Activated CD4-positive, alpha-beta T cell treated with anti-CD3 and anti-CD28 coated beads for 4 hours (primary cell): ENCODE measurements around the gene TGM5.
A peak's percentile ranks its signal among the peaks of the same experiment; 100 is the strongest.
"Not testable (repeated sequence)": the region's sequence is repeated elsewhere in the genome, so short reads cannot be mapped to it uniquely, and the experiment has no call there.

Source experiments
- DNase-seq, 2 donors: peaks; one replicate each; pipeline ENCODE4 v3.0.0-alpha.2; 2020

The TGM5 gene

GRCh38 chr15:43274136-43274535 lies 7.4 kb upstream of the TGM5 start:
- DNase-seq = no peak

DNA sequence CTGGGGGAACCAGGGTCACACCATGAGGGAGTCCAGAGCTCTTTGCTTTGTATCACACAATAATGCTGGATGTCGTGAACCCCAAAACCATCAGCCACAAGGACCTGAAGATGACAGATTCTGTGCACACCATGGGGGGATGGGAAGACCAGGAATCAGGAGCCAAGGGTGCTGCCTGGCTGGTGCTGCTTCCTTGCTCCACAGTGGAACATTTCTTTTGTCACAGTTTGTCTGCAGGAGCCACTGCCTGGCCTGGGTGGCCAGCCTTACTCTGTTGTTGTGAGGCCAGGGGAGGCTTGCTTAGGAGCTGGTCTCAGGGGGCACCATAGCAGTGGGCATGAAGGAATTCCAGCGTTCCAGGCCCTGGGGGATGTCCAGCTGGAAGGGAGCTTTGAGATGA lies 6.5 kb upstream of the TGM5 start:
- DNase-seq = no peak

DNA sequence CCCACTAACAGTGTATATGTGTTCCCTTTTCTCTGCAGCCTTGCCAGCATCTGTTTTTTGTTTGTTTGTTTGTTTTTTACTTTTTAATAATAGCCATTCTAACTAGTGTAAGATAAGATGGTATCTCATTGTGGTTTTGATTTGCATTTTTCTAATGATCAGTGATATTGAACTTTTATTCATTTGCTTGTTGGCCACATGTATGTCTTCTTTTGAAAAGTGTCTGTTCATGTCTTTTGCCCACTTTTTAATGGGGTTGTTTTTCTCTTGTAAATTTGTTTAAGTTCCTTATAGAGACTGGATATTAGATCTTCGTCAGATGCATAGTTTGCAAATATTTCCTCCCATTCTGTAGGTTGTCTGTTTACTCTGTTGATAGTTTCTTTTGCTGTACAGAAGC lies 5.2 kb upstream of the TGM5 start:
- not testable (repeated sequence) for DNase-seq

- no peak for DNase-seq
Observed at GRCh38 chr15:43270676-43271306, 4.1 kb upstream of the TGM5 start.

DNA sequence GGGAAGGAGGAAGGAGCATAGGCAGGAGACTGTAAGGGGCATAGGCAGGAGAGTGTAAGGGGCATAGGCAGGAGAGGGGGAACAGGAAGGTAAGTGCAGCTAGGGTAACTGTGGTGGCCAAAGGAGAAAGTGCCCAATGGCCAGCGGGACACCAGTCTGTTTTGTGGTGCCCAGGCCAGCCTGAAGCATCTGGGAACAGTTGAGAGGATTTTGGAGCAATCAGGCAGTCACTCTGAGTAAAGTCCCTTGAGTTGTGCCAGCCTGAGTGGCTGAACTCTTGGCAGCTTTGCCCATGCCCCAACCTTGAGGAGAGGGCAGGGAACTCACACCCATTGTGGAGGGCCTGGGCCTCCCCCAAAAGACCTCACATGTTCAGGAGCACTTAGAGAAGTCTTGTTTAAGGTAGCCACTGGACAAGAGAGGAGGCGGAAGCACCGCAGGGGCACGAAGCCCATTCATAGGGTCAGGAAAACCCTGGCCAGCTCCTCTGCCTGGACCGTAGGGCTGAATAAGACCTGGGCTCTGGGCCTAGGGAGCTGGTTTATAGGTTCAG lies 3.5 kb upstream of the TGM5 start:
- DNase-seq = no peak

GRCh38 chr15:43268111-43269105 lies 1.7 kb upstream of the TGM5 start:
- DNase-seq = no peak

DNA sequence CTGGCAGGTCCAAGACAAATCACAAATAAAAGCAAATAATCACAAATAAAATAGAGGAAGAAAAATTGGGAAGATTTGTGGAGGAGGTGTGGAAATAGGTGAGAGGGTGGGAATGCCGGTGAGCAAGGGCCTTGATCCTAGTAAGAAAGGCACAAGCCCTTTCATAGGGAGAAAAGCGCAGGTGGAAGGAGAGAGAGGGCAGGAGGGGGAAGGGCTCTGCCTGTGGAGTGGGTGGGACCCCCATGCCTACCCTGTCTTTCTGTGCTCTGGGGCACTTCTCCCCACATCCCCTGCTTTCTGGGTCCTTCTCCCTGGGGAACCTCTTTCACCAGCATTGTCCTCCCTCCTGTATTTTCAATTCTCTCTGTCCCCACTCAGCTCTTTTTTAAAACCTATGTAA lies 711 bp upstream of the TGM5 start:
- DNase-seq = no peak

- DNase-seq = no peak
Observed at GRCh38 chr15:43266386-43266785, 342 bp downstream of the TGM5 start.

- DNase-seq = no peak
Observed at GRCh38 chr15:43260011-43260615, 6.6 kb downstream of the TGM5 start.

DNA sequence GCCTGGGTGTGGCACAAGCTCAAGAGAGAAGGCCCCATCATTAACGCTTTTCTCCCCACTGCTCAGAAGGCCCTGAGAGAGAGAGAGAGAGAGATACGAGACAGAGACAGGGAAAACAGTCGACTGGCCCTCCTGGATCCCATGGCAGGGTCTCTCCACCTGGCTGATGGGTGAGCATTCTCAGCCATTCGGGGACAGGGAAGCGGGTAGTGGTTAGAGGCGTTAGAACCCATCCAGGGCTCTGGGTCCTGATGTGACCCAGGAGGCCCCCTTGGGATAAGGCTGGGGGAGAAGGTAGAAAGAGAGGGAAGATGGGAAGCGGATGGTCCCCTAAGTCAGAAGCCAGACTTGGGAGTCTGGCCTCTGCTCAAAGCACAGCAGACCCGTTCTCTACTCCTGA lies 7.9 kb downstream of the TGM5 start:
- no peak for DNase-seq

- no peak for DNase-seq
Observed at GRCh38 chr15:43256341-43256740, 10.4 kb downstream of the TGM5 start.

DNA sequence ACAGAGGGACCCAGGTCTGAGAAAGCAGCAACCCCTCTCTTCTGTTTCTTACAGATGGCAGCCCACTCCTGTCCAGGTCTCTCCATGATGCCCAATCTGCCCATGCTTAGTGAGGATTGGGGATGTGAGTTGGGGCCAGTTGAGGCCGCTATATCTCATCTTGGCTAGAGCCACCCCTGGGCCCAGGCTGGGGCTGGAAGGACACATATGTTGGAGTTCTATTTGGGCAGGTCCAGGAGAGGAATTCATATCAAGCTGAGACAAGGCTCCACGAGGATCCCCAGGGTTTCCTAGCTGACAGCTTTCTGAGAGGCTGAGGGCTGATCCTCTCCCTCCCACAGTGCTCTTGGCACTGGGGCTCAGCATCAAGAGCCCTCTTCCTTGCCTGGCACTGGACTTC lies 11.4 kb downstream of the TGM5 start:
- no peak for DNase-seq

GRCh38 chr15:43253431-43254403 lies 13.0 kb downstream of the TGM5 start:
- peak in 1 of 2 donors; percentile 21 for DNase-seq

GRCh38 chr15:43251871-43252250 lies 14.9 kb downstream of the TGM5 start:
- no peak for DNase-seq

DNA sequence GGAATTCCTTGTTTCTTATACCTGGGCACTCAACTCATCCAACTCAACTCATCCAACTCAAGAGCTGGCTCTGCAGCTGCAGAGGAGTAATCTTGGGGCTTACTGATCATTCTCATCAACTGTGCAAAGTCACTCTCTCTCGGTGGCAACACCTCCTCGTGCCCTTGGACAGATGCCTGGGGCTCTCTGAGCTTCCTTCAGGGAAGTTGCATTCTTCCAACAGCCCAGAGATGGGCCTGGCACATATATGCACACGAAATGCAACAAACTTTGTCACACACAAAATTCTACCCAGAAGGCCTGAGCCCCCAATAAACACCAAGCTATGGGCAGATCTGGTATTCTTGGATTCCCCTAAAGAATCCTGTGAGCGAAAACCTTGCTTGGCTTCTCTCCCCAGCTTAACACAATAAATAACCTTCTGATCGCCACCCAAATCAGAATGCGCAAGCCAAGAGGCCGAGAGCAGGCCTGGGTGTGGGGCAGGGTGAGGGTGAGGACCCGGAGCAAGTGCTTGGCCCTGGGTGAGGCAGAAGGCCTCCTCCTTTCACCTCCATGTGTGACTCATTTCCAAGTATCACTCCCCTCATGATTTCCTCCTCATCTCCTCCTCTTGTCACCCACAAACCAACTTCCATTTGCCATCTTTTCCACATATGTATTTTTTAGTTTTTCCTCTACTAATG lies 15.4 kb downstream of the TGM5 start:
- DNase-seq = no peak

GRCh38 chr15:43250785-43251184 lies 15.9 kb downstream of the TGM5 start:
- no peak for DNase-seq

DNA sequence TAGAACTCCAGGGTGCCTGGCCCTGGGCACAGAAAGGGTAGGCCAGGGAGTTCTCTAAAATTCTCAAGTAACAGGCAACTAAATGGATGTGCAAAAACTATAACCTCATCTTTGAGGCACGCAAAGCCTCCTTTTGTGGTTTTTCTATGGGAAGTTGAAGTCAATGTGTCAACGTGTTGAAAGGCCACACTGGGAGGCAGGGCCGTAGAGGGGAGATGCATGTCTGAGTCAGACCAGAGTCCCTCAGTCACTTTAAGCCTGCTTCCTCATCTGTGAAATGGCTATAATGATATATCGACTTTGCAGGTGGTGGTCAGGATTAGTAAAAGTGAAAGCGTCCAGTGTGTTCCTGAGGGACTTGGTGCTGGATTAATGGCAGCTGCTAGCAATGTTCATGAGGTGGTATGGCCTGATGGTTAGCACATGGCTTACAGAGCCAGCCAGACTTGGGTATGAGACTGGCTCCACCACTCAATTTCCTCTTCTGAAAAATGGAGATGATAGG lies 17.0 kb downstream of the TGM5 start:
- DNase-seq = no peak

- no peak for DNase-seq
Observed at GRCh38 chr15:43249236-43249635, 17.5 kb downstream of the TGM5 start.

- no peak for DNase-seq
Observed at GRCh38 chr15:43246261-43246774, 20.4 kb downstream of the TGM5 start.

DNA sequence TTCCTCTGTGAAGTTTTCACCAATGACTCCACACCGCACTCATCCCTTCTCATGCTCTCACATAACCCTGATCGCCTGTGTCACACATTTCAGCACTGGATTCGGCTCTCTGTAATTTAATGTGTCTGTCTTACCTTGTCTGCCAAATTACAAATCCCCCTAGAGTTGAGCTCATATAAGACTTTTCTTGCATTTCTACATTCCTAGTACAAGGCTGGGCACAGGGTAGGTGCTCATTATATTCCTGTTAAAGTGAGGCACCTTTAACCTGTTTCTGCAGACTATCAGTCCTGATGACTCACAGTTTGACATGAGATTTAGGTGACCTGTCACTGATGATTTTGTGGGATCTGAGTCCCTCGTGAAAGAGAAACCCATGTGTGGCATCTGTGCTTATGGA lies 22.6 kb downstream of the TGM5 start:
- DNase-seq = no peak

- DNase-seq = no peak
Observed at GRCh38 chr15:43243020-43243645, 23.6 kb downstream of the TGM5 start.
